ENCODE results near the gene NFKBIZ.

NFKBIZ gene, protein sequence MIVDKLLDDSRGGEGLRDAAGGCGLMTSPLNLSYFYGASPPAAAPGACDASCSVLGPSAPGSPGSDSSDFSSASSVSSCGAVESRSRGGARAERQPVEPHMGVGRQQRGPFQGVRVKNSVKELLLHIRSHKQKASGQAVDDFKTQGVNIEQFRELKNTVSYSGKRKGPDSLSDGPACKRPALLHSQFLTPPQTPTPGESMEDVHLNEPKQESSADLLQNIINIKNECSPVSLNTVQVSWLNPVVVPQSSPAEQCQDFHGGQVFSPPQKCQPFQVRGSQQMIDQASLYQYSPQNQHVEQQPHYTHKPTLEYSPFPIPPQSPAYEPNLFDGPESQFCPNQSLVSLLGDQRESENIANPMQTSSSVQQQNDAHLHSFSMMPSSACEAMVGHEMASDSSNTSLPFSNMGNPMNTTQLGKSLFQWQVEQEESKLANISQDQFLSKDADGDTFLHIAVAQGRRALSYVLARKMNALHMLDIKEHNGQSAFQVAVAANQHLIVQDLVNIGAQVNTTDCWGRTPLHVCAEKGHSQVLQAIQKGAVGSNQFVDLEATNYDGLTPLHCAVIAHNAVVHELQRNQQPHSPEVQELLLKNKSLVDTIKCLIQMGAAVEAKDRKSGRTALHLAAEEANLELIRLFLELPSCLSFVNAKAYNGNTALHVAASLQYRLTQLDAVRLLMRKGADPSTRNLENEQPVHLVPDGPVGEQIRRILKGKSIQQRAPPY

DNA sequence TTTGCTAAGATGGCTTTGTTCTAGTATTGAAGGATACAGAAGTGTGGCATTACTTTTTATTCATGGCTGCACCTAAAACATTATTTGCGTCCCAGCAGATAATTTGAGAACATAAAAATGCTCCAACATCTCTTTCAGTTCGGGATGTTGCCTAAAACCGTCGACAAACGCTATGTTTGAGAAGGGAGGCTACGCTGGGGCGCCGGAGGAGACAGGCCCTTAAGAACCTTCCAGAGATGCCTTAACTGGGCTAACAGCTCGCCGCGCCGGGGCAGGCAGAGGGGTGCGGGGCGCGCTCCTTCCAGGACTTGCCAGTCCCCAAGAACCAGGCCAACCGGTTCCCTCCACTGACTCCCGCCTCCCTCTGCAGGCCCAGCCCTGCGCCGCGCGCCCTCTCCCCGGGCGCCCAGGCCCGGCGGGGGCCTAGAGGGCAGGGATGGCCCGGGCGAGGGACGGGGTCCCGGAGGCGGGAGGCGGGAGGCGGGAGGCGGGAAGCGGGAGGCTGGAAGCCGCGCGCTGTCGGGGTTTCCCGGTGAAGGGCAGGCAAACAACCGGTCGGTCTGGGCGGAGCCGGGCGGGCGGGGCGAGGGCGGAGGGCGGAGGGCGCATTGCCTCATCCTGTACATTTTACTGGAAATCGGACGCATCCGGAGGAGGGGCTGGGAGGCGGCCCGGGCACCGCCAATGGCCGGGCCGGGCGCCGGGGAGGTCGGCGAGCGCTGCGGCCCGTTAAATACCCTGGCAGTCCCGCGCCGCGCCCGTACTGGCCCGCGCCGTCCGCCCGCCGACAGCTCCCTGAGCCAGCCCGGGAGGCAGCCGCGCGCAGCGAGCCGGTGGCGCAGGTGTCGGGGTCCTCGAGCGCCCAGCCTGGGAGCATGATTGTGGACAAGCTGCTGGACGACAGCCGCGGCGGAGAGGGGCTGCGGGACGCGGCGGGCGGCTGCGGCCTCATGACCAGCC lies at the start of gene NFKBIZ:
NFKBIZ (plus strand) TSS at position 761 of the 960 bp plus-strand sequence; CDS start at position 876, 115 bp downstream.
- DNase-seq, result peak; percentile 94

DNA sequence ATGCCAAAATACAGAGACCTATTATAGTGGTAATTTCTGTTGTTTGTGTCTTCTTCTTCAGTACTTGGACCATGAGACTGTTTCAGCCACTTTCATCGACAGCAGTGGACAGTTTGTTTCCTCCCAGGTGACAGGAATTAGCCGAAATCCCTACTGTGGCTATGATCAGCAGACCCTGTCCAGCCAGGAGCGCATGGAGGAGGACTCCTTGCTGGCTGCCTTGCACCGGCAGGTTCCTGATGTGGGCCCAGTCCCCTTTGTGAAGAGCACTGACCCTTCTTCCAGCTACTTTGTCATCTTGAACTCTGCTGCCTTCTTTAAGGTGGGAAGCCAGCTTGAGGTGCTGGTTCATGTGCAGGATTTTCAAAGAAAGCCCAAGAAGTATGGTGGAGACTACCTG lies 48.1 kb upstream of the NFKBIZ start:
- DNase-seq, result no peak

DNA sequence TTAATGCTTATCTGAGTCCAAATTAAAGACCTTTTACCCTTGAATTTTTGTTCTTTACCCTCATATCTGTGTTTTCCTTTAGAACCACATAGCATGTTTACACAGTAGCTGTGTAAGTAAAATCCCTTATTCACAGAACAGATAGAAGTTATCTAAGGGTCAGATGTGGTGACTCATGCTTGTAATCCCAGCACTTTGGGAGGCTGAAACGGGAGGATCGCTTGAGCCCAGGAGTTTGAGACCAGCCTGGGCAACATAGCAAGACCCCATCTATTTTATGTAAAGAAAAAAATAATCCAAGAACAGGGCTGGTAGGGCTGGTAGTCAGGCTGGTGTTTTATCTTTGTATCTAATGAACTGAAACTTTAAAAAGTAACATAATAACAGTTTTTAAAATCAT lies 47.1 kb upstream of the NFKBIZ start:
- DNase-seq, result no peak

DNA sequence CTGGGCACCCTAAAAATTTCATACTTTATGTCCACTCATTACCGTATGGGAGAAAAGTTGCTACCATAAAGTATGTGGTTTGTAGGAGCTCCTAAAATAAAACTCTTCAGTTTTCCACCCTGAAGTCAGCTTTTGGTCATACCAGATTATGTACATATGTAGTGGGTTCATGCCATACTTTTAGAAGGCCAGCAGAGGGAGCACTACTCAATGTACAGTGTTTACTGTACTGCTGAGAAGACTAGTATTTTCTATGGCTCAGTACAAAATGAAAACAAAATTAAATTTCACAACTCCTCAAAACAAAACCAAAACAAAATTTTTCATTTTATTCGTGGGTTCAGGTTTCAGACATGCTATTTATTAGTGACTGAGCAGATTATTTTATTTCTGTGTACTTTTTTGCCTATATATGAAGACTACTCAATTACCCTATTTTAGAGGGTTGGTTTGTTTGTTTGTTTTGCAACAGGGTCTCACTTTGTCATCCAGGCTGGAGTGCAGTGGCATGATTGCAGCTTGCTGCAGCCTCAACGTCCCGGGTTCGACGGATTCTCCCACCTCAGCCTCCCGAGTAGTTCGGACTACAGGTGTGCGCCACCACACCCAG lies 46.0 kb upstream of the NFKBIZ start:
- peak; percentile 69 for DNase-seq

DNA sequence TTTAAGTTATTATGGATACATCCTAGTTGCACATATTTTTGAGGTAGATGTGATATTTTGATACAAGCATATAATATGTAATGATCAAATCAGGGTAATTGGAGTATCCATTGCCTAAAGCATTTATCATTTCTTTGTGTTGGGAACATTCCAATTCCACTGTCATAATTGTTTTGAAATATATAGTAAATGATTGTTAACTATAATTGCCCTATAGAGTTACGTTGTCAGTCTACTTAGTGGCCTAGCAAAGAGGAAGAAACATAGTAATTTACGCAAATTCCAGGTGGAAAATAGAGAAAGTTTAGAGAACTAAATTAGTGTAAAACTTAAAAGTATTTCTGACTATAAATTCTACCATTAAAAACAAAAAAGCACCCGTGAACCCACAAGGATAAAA lies 45.4 kb upstream of the NFKBIZ start:
- no peak for DNase-seq

DNA sequence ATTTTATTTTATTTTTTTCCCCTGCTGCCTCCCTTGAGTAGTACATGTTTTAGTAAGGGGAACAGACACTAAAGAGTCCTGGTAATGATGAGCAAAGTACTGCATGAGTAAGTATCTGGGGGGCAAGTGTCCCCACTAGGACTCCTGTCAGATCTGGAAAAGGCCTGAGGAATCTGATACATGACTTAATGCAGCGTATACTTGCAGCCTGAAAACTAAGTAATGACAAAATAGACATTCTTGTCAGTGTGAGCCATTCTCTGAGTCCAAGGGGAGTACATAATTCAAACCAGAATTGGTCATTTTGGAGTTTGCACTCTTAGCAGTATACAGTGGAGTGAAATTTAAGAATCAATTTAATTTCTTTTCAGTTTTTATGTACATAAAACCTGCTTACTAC lies 42.8 kb upstream of the NFKBIZ start:
- no peak for DNase-seq

DNA sequence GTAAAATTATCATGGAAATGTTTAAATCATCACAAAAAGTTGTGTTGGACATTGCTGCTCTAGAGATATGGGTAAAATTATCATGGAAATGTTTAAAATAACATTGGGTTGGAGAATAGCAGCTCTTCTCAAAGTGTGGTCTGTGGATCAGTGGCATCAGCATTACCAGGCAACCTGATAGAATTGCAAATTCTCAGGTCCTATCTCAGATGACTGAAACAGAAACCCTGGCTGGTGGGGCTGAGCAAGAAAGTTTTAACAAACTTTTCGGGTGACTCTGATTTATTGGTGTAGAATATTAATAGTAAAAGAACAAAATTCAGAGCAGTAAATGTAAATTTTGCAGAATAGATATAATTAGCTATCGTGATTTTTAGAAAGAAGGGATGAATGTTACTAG lies 41.4 kb upstream of the NFKBIZ start:
- no peak for DNase-seq

DNA sequence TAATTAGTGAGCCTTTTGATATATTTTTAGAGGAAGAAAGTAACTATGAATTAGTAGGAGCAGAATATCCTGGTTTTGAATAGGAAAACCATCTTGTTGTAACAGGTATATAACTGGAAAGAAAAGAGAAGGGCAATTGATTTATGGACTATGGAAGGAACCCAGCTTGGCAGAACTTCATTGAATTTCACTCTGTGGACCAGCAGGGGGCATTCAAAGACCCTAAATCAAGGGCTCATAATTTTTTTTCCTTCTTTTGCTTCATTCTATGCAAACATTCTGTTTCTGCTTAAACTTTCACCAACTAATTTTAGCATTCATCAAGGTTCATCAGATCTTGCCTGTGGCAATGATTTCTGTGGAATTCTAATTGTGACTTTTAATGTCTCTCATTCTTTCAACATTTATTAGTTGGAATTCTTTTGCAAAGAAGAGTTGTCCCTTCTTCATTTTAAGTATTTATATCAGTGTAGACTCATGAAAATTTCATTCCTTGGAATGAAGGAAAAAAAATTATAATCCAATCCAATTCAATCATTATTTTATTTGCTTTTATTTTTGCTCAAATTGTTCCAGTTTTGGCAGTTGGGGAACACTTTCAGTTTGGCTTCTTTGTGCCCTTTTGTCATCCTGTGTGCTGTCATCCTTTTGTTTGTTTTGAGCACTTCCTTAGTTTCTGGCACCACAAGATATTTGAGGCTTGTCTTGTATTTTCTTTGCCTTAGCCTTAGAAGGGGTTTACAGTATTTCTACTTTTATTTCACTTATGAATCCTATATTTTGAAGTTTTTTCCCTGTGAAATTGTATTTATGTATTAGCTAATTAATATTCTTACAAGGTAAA lies 39.9 kb upstream of the NFKBIZ start:
- DNase-seq, result peak; percentile 45

DNA sequence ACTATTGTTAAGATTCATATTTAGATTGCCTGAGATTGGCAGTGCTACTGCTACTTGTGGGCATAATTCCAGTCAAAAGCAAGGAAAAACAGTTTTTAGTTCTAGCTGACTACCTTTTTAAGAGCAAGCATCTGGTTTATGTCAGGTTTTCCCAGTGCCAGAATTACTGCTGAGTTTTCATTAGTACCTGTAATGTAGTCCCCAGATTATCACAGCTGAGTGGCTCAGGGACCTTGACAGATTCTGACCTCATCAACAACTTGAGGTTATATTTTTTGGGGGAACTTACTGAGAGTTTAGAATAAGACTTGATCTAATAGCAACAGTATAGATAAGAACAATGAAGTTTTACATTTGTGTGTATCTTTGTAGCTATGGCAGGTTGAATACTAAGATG lies 39.3 kb upstream of the NFKBIZ start:
- DNase-seq, result no peak

DNA sequence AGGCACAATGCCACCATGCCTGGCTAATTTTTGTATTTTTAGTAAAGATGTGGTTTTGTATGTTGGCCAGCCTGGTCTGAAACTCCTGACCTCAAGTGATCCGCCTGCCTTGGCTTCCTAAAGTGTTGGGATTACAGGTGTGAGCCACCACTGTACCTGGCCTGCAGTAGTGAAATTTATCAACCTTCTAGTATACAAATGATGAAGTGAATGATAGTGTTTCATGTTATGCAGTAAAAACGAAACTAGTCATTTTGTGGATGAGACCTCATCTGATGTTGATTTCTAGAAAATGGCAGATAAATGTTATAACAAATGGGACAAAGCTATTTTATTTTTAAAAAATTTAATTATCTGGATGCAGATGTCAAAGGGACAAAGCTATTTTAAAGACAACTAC lies 37.4 kb upstream of the NFKBIZ start:
- no peak for DNase-seq

DNA sequence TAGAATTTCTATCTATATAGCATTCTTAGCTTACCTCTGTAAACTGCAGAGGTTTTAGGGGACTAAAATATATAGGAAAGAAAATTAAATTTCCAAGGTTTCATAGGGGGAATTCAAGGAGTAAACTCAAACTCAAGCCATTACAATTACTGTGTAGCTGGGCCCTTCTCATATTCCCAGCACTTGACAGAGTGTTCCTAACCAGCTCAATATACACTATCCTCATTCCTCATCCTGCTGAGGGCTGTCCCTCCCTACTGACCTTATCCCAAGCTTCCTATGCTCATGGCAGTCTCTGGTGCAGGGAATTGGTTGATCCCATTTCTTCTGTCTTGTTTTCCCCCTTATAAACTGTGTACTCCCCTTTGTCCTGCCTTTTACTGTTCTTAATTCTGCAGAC lies 36.4 kb upstream of the NFKBIZ start:
- DNase-seq, result no peak

DNA sequence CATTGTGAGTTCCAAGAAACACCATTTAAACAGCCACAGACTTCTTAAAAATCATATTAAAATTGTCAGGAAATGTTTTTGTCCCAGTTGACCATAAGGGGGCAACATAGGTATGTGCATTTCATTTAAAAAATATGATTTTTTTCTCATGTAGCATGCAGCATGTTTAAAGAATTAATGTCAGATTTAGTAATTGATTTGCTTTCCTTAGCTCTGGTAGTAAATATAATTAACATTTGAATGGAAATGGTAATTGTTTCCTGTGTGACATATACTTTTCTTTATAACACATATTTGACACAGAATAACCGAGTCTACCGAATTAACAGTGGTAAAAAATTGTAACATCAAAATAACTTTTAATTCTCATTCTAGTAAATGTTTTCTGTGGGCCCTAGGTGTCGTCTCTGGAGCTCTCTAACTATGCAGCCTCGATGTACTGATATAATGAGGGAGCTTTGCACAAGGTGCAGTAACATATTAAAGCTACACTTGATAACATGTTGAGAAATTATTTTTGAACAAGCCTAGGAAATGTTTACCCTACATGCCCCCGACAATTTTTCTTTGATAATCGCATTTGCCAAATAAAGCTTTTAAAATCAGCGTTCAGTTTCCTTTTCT lies 35.4 kb upstream of the NFKBIZ start:
- peak; percentile 37 for DNase-seq

DNA sequence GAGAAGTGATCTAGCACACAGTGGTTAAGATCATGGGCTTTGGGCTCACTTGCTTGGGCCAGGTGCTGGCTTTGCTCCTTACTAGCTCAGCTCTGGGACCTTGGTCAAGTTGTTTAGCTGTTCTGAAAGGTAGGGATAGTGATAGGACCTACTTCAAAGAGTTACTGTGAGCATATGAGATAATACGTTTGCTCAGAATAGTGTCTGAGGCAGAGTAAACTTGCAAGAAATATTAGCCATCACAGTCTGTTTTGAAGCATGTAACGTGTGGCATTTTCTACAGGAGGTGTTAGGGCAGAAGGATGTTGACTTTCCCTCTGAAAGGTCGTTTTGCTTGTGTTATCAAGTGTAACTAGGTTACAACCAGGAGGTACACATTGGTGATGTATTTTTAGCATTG lies 34.5 kb upstream of the NFKBIZ start:
- DNase-seq, result no peak

DNA sequence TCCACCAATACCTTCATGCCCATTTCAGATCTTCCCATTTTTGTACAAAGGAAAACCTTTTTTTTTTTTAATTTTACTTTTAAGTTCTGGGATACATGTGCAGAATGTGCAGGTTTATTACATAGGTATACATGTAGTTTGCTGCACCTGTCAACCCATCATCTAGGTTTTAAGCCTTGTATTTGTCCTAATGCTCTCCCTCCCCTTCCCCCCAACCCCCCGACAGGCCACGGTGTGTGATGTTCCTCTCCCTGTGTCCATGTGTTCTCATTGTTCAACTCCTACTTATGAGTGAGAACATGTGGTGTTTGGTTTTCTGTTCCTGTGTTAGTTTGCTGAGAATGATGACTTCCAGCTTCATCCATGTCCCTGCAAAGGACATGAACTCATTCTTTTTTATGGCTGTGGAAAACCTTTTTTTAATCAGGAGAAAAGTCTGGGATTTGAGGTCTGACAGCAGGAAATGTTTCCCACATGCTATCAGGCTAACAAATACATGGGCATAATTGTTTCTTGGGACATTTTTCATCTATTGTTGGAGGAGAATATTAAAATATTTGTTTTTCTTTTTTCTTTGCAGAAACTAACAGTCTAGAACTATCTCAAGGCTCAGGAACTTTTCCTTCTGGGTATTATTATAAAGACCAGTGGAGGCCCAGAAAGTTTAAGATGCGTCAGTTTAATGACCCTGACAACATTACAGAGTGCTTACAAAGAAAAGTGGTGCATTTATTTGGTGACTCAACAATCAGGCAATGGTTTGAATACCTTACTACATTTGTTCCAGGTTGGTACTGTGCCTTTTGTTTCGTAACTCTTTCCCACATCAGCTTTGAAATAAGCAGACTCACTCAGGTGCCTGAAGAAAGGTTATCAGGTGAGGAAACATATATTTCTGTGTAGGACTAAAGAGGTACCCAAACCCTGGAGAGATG lies 32.8 kb upstream of the NFKBIZ start:
- DNase-seq, result peak; percentile 31

DNA sequence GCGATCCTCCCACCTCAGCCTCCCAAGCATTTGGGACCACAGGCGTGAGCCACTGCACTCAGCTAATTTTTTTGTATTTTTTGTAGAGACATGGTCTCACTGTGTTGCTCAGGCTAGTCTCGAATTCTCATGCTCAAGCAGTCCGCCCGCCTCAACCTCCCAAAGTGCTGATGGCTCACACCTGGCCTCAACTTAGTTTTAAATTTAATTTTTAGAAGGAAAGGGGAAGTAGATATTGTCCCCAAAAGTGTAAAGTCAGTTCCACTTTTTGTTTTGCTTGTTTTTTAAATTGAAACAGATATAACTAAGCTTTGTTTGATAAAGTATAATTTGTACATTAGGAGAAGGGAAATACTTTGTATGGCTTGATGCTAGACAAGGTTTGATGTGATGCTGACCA lies 31.3 kb upstream of the NFKBIZ start:
- DNase-seq, result no peak

DNA sequence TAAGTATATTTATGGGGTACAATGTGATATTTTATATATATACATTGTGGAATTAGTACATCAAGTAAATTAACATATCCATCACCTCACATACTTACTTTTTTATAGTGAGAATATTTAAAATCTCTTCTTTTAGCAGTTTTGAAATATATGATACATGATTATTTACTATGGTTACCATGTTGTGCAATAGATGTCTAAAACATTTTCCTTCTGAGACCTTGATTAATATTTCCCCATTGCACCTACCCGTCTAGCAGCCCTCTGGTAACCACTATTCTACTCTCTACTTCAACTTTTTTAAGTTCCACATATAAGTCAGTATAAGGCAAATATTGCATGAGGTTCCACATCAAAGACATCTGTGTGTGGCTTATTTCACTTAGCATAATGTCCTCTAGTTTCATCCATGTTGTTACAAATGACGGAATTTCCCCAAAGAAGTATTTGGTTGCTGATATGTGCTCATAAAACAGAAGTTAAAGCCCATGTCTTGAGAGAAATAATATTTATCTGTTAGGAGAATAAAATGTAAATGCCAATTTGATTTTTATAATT lies 29.6 kb upstream of the NFKBIZ start:
- DNase-seq, result no peak

DNA sequence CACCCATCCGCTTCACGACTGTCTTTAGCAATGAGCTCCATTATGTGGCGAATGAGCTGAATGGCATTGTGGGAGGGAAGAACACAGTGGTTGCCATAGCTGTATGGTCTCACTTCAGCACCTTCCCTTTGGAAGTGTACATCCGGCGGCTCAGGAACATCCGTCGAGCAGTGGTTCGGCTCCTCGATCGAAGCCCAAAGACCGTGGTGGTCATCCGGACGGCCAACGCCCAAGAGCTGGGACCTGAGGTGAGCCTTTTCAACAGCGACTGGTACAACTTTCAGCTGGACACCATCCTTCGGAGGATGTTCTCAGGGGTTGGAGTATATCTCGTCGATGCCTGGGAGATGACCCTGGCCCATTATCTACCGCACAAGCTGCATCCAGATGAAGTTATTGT lies 27.8 kb upstream of the NFKBIZ start:
- DNase-seq, result no peak

DNA sequence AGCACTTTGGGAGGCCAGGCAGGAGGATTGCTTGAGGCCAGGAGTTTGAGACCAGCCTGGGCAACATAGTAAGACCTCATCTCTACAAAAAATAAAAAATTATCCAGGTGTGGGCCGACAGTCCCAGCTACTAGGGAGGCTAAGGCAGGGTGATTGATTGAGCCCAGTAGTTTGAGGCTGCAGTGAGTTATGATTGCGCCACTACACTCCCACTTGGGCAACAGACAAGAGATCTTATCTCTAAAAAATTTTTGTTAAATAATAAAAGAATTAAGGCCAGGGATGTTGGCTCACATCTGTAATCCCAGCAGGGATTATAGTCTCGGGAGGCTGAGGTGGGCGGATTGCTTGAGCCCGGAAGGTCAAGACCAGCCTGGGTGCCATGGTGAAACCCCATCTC lies 25.8 kb upstream of the NFKBIZ start:
- no peak for DNase-seq

DNA sequence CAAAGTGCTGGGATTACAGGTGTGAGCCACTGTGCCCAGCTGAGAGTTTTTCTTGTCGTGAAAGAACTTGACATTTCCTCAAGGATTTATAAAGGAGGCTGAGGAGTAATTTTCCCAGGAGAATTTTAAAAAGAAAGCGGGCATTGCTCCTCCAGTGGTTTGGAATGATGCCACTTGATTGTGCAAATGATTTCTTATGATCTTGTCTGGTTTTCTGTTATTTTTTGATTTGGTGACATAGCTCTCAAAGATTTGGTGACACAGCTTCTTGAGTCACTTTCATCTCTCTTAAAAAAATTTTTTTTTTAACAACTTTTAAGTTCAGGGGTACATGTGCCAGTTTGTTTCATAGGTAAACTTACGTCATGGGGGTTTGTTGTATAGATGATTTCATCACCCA lies 24.6 kb upstream of the NFKBIZ start:
- peak; percentile 32 for DNase-seq

DNA sequence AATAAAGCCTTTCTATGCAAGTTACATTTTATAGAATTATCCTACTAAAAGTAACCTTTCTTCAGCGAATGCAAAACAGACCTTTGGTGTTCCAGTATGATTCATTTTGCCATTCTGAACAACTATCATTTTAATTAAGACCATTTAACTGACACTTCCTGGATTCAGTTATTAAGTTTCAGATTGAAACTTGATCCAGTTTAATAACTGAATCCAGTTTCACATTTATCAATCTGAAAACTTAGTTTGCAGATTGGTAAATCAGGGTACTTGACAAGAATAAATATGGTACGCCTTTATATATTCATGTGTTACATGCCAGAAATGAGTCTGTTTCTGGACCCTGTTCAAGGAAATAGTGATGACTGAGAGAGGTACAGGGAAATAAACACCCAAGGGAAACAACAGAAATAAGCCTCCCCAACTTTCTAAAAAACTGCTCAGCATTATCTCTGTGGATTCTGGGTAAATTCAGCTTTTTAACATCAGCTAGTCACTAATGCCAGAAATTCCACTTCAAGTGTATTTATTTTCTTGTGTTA lies 23.3 kb upstream of the NFKBIZ start:
- DNase-seq, result peak; percentile 34

Data from fibroblast of upper back skin (primary cell).